RPMI8226 (cell line): ENCODE measurements around the gene EIF2D.
"Not testable (repeated sequence)": the region's sequence is repeated elsewhere in the genome, so short reads cannot be mapped to it uniquely, and the experiment has no call there.

Source experiments
- DNase-seq: peaks from one replicate; pipeline ENCODE4 v3.0.0-alpha.2; 2015

The EIF2D gene

GRCh38 chr1:206612129-206612876 lies at the start of gene EIF2D:
EIF2D (minus strand) TSS chr1:206612465; CDS start chr1:206612342, 123 bp downstream.
- peak; percentile 97 for DNase-seq

GRCh38 chr1:206661161-206661820 lies 49.0 kb upstream of the EIF2D start:
- DNase-seq: no peak

- DNase-seq: no peak
These were observed 47.9 kb upstream of the EIF2D start for GRCh38 chr1:206660136-206660535.

GRCh38 chr1:206658981-206659273 lies 46.7 kb upstream of the EIF2D start:
- DNase-seq: no peak

- peak; percentile 62 for DNase-seq
These were observed 46.2 kb upstream of the EIF2D start for GRCh38 chr1:206658264-206658980.

- DNase-seq: no peak
These were observed 45.5 kb upstream of the EIF2D start for GRCh38 chr1:206657751-206658150.

- no peak for DNase-seq
These were observed 44.7 kb upstream of the EIF2D start for GRCh38 chr1:206656936-206657335.

GRCh38 chr1:206655471-206655882 lies 43.2 kb upstream of the EIF2D start:
- DNase-seq: no peak

- DNase-seq: no peak
These were observed 42.6 kb upstream of the EIF2D start for GRCh38 chr1:206654828-206655227.

- no peak for DNase-seq
These were observed 41.6 kb upstream of the EIF2D start for GRCh38 chr1:206653715-206654459.

- peak; percentile 82 for DNase-seq
These were observed 40.0 kb upstream of the EIF2D start for GRCh38 chr1:206651958-206652890.

- no peak for DNase-seq
These were observed 38.7 kb upstream of the EIF2D start for GRCh38 chr1:206651014-206651413.

- DNase-seq: no peak
These were observed 37.1 kb upstream of the EIF2D start for GRCh38 chr1:206649261-206649921.

- DNase-seq: no peak
These were observed 35.0 kb upstream of the EIF2D start for GRCh38 chr1:206647224-206647623.

GRCh38 chr1:206646504-206646903 lies 34.2 kb upstream of the EIF2D start:
- no peak for DNase-seq

GRCh38 chr1:206643118-206643698 lies 30.9 kb upstream of the EIF2D start:
- DNase-seq: no peak

GRCh38 chr1:206642074-206642473 lies 29.8 kb upstream of the EIF2D start:
- DNase-seq: not testable (repeated sequence)

GRCh38 chr1:206637605-206638004 lies 25.3 kb upstream of the EIF2D start:
- DNase-seq: no peak

GRCh38 chr1:206636671-206637070 lies 24.4 kb upstream of the EIF2D start:
- no peak for DNase-seq

GRCh38 chr1:206635978-206636345 lies 23.7 kb upstream of the EIF2D start:
- DNase-seq: no peak
